ENCODE results near the gene SDHA. TPM values are rescaled to one million over a fixed set of nuclear protein-coding genes. Genes with fewer than 3 reads are reported as not detected.
"Not testable (repeated sequence)": the region's sequence is repeated elsewhere in the genome, so short reads cannot be mapped to it uniquely, and the experiment has no call there.

The SDHA gene
- 130 and 136 TPM in 2 replicates for total RNA-seq
- long read RNA-seq, transcript SDHA-201 (15 exons, 2,390 nt) = major isoform, 1,050 of 1,151 reads
- long read RNA-seq, transcript SDHA-204 (13 exons, 2,067 nt) = minor isoform, 28 of 1,151 reads
- long read RNA-seq, partial matches to known transcripts = 31 of 1,151 reads
- long read RNA-seq, other reads (novel, unspliced or antisense) = 34 of 1,151 reads

- TF ChIP-seq CTCF (IDR thresholded peaks at IDR 0.05) = peak; percentile 57
- H3K27me3 Mint-ChIP-seq (ENCODE audit: unreplicated experiment); H3K9me3 Mint-ChIP-seq (ENCODE audit: unreplicated experiment): not testable (repeated sequence)
- Mint-ChIP-seq H3K4me3 (ENCODE audit: unreplicated experiment) (peak within 1 kb of the TSS; percentile 94), H3K36me3 (ENCODE audit: unreplicated experiment) (peaks cover 12% of the 10 kb centered on the region), H3K27ac (ENCODE audit: unreplicated experiment) (peak within 1 kb of the TSS; percentile 89), H3K4me1 (ENCODE audit: unreplicated experiment) (peaks cover 57% of the 10 kb centered on the region)
- DNase-seq (ENCODE audit: extremely low spot score, unreplicated experiment) = peak; percentile 100
These were observed at the start of gene SDHA, which contains the start of gene CCDC127 for GRCh38 chr5:217494-218456. Gene SDHA (plus strand): TSS chr5:218320. CDS start chr5:218356, 36 bp downstream. Gene CCDC127 (minus strand): TSS chr5:218153. CDS start chr5:216849, 1,304 bp downstream.

- H3K4me1 Mint-ChIP-seq (ENCODE audit: unreplicated experiment) = peaks cover 40% of the 10 kb centered on the region
- TF ChIP-seq CTCF (IDR thresholded peaks at IDR 0.05) = no peak
- H3K9me3 Mint-ChIP-seq (ENCODE audit: unreplicated experiment) = no peaks in the 10 kb centered on the region
- peak overlapping the region; percentile 96 for H3K27ac Mint-ChIP-seq (ENCODE audit: unreplicated experiment)
- H3K27me3 Mint-ChIP-seq (ENCODE audit: unreplicated experiment) = peaks cover 2% of the 10 kb centered on the region
- no peak for DNase-seq (ENCODE audit: extremely low spot score, unreplicated experiment)
- H3K36me3 Mint-ChIP-seq (ENCODE audit: unreplicated experiment) = peaks cover 2% of the 10 kb centered on the region
- H3K4me3 Mint-ChIP-seq (ENCODE audit: unreplicated experiment) = peak overlapping the region; percentile 49
These were observed 48.9 kb upstream of the SDHA start for GRCh38 chr5:169071-169727.

- no peak for DNase-seq (ENCODE audit: extremely low spot score, unreplicated experiment)
- H3K27ac Mint-ChIP-seq (ENCODE audit: unreplicated experiment) = peak overlapping the region; percentile 96
- peaks cover 40% of the 10 kb centered on the region for H3K4me1 Mint-ChIP-seq (ENCODE audit: unreplicated experiment)
- H3K27me3 Mint-ChIP-seq (ENCODE audit: unreplicated experiment) = peaks cover 2% of the 10 kb centered on the region
- no peaks in the 10 kb centered on the region for H3K9me3 Mint-ChIP-seq (ENCODE audit: unreplicated experiment)
- peaks cover 2% of the 10 kb centered on the region for H3K36me3 Mint-ChIP-seq (ENCODE audit: unreplicated experiment)
- H3K4me3 Mint-ChIP-seq (ENCODE audit: unreplicated experiment) = no peak overlapping the region
- TF ChIP-seq CTCF (IDR thresholded peaks at IDR 0.05) = no peak
These were observed 48.4 kb upstream of the SDHA start for GRCh38 chr5:169728-170094.

- no peak for TF ChIP-seq CTCF (IDR thresholded peaks at IDR 0.05)
- Mint-ChIP-seq H3K27me3 (ENCODE audit: unreplicated experiment) (peaks cover 2% of the 10 kb centered on the region), H3K9me3 (ENCODE audit: unreplicated experiment) (no peaks in the 10 kb centered on the region), H3K4me1 (ENCODE audit: unreplicated experiment) (peaks cover 40% of the 10 kb centered on the region), H3K4me3 (ENCODE audit: unreplicated experiment) (no peak overlapping the region), H3K27ac (ENCODE audit: unreplicated experiment) (no peak overlapping the region), H3K36me3 (ENCODE audit: unreplicated experiment) (peaks cover 2% of the 10 kb centered on the region)
- no peak for DNase-seq (ENCODE audit: extremely low spot score, unreplicated experiment)
These were observed 46.9 kb upstream of the SDHA start for GRCh38 chr5:170971-171800.

All from osteocyte (in vitro differentiated cells).